IMR-90 (cell line): Measurements from ENCODE around the gene ZFX.

Source experiments
- CEBPB ChIP-seq: IDR thresholded peaks from 2 replicates; pipeline ENCODE4 v1.6.1; 2012; ENCODE audit warnings: low read depth, low read length, improper control_type of control experiment
- CHD1 ChIP-seq: IDR thresholded peaks from 2 replicates; pipeline ENCODE4 v1.6.1; 2012; ENCODE audit warnings: low read depth, low read length, improper control_type of control experiment
- MAFK ChIP-seq: IDR thresholded peaks from 2 replicates; pipeline ENCODE4 v1.6.1; 2012; ENCODE audit warnings: low read depth, low read length, improper control_type of control experiment
- MXI1 ChIP-seq: IDR thresholded peaks from 2 replicates; pipeline ENCODE4 v1.6.1; 2012; ENCODE audit warnings: low read depth, mild to moderate bottlenecking, low read length, moderate library complexity, borderline replicate concordance
- NFE2L2 ChIP-seq: fragments of 150-350 bp; IDR thresholded peaks from 2 replicates; pipeline ENCODE4 v1.6.1; 2016; ENCODE audit warnings: low read depth, mild to moderate bottlenecking, low read length
- POLR2A ChIP-seq: IDR thresholded peaks from 2 replicates; pipeline ENCODE4 v1.6.1; 2012; ENCODE audit warnings: mild to moderate bottlenecking, low read depth, low read length
- RFX5 ChIP-seq: IDR thresholded peaks from 2 replicates; pipeline ENCODE4 v1.8.0; 2012; ENCODE audit warnings: low read depth, mild to moderate bottlenecking, low read length, moderate library complexity
- TF ChIP-seq, protein P1 (sequence below): conservative IDR thresholded peaks from 2 replicates; pipeline ENCODE4 v1.5.1; 2012; ENCODE audit warnings: mild to moderate bottlenecking, low read depth, low read length, improper control_type of control experiment

DNA sequence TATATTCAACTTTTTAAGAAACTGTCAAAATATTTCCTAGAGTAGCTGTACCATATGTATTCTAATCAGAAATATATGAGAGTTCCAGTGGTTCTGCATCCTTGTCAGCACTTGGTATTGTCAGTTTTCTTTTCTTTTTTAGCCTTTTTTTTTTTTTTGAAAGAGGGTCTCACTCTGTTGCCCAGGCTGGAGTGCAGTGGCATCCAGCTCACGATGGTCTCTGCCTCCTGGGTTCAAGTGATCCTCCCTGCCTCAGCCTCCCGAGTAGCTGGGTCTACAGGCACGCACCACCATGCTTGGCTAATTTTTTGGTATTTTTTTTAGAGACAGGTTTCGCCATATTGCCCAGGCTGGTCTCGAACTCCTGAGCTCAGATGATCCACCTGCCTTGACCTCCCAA lies 79.1 kb downstream of the ZFX start:
- TF ChIP-seq MXI1 (no peak), MAFK (no peak), POLR2A (no peak), CHD1 (no peak), NFE2L2 (no peak), CEBPB (no peak), RFX5 (no peak)
- TF ChIP-seq, protein P1, sequence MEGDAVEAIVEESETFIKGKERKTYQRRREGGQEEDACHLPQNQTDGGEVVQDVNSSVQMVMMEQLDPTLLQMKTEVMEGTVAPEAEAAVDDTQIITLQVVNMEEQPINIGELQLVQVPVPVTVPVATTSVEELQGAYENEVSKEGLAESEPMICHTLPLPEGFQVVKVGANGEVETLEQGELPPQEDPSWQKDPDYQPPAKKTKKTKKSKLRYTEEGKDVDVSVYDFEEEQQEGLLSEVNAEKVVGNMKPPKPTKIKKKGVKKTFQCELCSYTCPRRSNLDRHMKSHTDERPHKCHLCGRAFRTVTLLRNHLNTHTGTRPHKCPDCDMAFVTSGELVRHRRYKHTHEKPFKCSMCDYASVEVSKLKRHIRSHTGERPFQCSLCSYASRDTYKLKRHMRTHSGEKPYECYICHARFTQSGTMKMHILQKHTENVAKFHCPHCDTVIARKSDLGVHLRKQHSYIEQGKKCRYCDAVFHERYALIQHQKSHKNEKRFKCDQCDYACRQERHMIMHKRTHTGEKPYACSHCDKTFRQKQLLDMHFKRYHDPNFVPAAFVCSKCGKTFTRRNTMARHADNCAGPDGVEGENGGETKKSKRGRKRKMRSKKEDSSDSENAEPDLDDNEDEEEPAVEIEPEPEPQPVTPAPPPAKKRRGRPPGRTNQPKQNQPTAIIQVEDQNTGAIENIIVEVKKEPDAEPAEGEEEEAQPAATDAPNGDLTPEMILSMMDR, result no peak
